ENCODE data around the gene SLC4A8. TPM values are rescaled to one million over a fixed set of nuclear protein-coding genes. Genes with fewer than 3 reads are reported as not detected.

The SLC4A8 gene
- total RNA-seq, 1 donor from 2014 or later = 21.2 TPM

DNA sequence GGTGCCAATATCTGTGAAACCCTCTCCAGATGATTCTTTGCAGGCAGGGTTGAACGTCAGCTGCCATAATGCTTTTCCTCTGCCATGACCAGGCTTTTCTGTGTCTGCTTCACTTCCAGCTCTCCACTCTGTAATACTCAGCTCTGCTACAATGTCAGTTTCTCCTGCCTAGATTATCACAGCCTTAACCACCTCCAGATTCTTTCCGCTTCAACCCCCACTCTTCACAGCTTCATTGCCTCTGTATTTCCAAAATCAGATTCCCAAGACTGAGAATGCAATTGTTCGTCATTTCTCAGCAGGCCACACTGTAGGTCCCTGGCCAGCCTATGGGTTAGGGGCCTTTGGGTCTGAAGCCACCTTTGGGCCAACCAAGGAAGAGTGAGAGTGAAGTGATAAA, 92.7 kb downstream of the SLC4A8 start:
- Mint-ChIP-seq H3K9me3 (no peaks in the 10 kb centered on the region), H3K27ac (no peak overlapping the region), H3K4me3 (no peak overlapping the region), H3K36me3 (no peaks in the 10 kb centered on the region), H3K4me1 (no peaks in the 10 kb centered on the region), H3K27me3 (ENCODE audit: low read depth) (no peaks in the 10 kb centered on the region)
- no peak for DNase-seq (ENCODE audit: low spot score in 2 of 2, unreplicated experiment in 2 of 2)
- TF ChIP-seq, protein P1, sequence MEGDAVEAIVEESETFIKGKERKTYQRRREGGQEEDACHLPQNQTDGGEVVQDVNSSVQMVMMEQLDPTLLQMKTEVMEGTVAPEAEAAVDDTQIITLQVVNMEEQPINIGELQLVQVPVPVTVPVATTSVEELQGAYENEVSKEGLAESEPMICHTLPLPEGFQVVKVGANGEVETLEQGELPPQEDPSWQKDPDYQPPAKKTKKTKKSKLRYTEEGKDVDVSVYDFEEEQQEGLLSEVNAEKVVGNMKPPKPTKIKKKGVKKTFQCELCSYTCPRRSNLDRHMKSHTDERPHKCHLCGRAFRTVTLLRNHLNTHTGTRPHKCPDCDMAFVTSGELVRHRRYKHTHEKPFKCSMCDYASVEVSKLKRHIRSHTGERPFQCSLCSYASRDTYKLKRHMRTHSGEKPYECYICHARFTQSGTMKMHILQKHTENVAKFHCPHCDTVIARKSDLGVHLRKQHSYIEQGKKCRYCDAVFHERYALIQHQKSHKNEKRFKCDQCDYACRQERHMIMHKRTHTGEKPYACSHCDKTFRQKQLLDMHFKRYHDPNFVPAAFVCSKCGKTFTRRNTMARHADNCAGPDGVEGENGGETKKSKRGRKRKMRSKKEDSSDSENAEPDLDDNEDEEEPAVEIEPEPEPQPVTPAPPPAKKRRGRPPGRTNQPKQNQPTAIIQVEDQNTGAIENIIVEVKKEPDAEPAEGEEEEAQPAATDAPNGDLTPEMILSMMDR (IDR thresholded peaks at IDR 0.05; ENCODE audit: unreplicated experiment) = no peak

DNA sequence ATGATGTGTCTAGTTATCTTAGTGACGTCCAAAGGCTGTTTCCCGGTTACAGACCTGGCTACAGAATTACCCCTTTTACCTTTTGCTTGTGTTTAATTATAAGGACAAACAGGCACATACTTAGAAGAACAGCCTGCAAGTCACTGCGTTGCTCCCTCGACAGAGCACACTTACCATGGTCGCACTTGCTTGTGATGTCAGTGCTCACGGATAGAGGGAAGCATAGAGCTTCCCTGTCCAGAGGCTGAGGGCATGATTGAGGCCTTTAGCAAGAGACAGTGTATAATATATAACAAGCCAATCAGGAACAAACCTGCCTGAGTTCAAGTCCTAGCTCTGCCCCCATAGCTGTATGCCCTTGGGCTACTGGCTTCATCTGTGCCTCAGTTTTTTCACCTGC, 93.2 kb downstream of the SLC4A8 start:
- H3K9me3 Mint-ChIP-seq = no peaks in the 10 kb centered on the region
- H3K4me1 Mint-ChIP-seq = no peaks in the 10 kb centered on the region
- H3K27me3 Mint-ChIP-seq (ENCODE audit: low read depth) = no peaks in the 10 kb centered on the region

DNA sequence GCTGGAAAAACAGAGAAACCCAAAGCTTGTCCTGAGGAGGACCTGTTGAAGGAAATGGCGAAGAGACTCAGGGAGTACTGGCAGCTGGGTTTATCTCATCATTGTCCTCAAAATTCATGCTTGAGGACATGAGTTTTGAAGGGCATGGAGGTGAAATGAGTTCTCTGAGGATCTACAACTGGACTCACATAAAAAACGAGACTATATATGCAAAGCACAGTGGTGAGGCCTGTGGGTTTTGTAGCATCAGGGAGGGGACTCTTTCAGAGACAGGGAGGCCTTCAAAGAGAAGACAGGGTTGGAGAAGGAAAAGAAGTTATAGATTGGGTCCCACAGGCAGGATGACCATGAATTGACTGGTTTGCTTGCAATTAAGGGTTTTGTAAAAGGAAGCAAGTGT, 95.1 kb downstream of the SLC4A8 start:
- Mint-ChIP-seq H3K4me1 (peaks cover 7% of the 10 kb centered on the region), H3K27ac (no peak overlapping the region), H3K36me3 (no peaks in the 10 kb centered on the region), H3K9me3 (no peaks in the 10 kb centered on the region), H3K27me3 (ENCODE audit: low read depth) (no peaks in the 10 kb centered on the region), H3K4me3 (no peak overlapping the region)
- DNase-seq (ENCODE audit: low spot score in 2 of 2, unreplicated experiment in 2 of 2) = no peak
- TF ChIP-seq, protein P1 (IDR thresholded peaks at IDR 0.05; ENCODE audit: unreplicated experiment) = no peak

More for the DNA sequence above, 93.2 kb downstream of the SLC4A8 start:
- TF ChIP-seq, protein P1 (IDR thresholded peaks at IDR 0.05; ENCODE audit: unreplicated experiment) = no peak
- no peak for DNase-seq (ENCODE audit: low spot score in 2 of 2, unreplicated experiment in 2 of 2)
- Mint-ChIP-seq H3K36me3 (no peaks in the 10 kb centered on the region), H3K27ac (no peak overlapping the region), H3K4me3 (no peak overlapping the region)

DNA sequence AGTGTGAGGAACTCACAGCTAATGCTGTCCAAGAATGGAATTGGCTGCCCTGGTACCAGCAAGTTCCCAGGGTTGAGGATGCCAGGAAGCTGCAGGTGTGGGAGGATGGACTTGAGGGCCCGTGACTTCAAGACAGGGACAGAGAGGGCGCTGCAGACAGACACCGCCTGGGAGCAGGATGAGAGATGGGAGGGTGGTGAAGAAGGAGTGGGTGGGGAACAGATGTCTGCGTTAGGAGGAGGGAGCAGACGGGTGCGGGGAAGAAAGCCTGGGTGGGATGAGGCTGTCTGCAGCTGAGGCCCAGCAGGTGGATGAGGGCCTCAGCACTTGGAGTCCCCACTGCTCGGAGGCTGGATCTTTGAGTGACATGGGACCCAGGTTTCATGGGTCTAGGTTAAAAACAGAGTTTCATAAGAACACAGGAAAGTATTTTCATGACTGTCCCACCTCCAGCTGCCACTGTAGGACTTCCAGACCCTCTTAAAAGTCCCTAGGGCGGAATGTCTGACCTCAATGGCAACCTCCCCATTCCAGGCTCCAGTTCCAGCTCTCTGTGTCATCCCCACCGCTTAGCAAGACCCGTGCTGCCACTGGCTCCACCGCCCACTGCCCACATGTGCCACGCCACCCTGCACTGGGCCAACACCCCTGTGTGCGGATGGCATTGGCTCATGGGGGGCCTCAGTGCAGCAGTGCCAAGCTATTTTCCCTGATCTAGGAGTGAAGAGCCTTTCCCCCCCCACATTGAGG, 96.1 kb downstream of the SLC4A8 start:
- Mint-ChIP-seq H3K4me1 (peaks cover 8% of the 10 kb centered on the region), H3K9me3 (no peaks in the 10 kb centered on the region), H3K27ac (no peak overlapping the region), H3K27me3 (ENCODE audit: low read depth) (no peaks in the 10 kb centered on the region), H3K36me3 (no peaks in the 10 kb centered on the region), H3K4me3 (no peak overlapping the region)
- TF ChIP-seq, protein P1 (IDR thresholded peaks at IDR 0.05; ENCODE audit: unreplicated experiment) = no peak
- DNase-seq (ENCODE audit: low spot score in 2 of 2, unreplicated experiment in 2 of 2) = no peak

DNA sequence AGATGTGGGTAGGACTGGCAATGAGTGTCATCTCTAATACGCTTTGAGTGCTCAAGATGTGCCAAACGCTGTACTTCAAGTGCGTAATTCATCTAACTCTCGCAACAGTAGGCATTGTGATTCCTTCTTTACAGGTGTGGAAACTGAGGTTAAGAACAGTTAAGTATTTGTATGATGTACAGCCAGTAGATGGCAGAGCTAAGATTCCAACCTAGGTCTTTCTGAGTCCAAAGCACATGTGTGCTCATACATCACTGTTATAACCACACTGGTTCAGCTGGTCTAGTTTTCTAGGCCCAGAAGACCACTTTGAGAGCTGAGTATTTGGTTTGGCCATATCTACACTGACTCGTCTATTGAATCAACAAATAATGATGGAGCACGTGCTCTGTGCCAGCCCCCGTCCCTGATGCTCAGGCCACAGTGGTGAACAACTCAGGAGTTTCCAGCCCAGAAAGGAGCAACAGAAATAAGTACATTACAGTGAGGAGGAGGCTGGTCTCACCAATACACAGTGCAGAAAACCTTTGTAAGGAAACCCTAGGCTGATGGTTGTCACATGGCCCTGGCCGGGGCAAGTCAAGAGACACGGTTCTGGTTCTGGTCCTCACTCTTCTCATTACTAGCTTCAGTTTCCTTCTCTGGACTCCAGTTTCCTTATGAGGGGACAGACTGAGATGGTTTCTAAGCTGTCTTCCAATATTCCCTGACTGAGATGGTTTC, 97.1 kb downstream of the SLC4A8 start:
- no peak for DNase-seq (ENCODE audit: low spot score in 2 of 2, unreplicated experiment in 2 of 2)
- TF ChIP-seq, protein P1 (IDR thresholded peaks at IDR 0.05; ENCODE audit: unreplicated experiment) = no peak
- H3K27ac Mint-ChIP-seq = no peak overlapping the region
- no peak overlapping the region for H3K4me3 Mint-ChIP-seq
- peaks cover 8% of the 10 kb centered on the region for H3K4me1 Mint-ChIP-seq
- H3K9me3 Mint-ChIP-seq = no peaks in the 10 kb centered on the region
- no peaks in the 10 kb centered on the region for H3K36me3 Mint-ChIP-seq
- no peaks in the 10 kb centered on the region for H3K27me3 Mint-ChIP-seq (ENCODE audit: low read depth)
